A204.1 (cell line): ENCODE data around the gene NSD1.
"Not testable (repeated sequence)": the region's sequence is repeated elsewhere in the genome, so short reads cannot be mapped to it uniquely, and the experiment has no call there.

Experiments
- FAIRE-seq: peaks from 2 replicates; lab custom pipeline; 2012; peaks lifted over from hg19 to GRCh38; lab: Jason Lieb, UNC

NSD1 gene

DNA sequence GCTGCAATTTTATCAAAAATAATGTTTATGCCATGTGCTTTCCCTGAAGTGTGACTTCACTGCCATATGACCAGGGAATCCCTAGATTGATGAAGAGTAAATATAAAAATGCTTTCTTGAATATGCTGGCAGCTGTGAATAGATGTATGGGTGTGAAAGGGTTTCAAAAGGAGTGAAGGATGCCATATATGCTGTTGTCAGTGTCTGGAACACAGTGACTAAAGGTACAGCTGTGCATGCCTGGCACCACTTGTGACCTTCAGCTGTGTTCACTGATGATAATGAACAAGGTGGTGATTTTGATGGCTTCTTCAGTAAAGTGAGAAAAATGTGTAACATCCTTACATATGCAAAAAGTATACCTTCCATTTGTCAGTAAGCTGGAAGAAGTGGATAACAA, 100.2 kb downstream of the NSD1 start:
- FAIRE-seq: no peak

DNA sequence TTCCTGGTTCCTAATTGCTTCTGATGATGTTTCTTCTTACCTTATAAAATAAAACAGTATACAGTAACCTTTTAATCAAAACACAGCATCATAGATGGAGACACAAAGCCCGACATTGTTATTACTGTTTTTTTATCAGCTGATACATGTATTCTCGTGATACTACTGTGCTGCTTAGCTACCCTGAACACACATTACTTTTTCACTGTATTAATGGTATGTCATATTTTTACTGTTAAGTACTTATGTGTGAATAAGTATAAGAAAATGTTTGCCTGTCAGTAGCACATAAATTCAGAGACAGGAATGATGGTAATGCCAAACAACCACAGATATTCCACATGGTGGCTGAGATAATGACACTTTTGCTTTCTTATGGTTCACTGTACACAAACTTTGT, 101.3 kb downstream of the NSD1 start:
- FAIRE-seq: no peak

DNA sequence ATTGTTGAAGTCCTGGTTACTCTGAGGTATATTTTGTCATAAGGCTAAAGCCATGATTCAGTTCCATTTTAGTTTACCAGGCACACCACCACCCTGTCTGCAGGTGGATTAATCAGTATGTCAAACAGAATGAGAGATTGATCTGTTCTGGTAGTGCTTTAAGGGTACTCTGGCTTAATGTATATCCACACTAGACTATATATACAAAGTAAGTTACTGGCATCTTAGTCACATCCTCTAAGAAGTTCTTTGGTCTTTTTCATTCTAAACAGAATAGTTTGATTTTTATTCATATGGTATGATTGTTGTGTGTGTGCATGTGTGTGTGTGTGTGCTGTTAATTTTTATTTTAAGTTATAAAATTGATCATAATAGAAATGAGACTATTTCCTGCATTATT, 108.2 kb downstream of the NSD1 start:
- no peak for FAIRE-seq

DNA sequence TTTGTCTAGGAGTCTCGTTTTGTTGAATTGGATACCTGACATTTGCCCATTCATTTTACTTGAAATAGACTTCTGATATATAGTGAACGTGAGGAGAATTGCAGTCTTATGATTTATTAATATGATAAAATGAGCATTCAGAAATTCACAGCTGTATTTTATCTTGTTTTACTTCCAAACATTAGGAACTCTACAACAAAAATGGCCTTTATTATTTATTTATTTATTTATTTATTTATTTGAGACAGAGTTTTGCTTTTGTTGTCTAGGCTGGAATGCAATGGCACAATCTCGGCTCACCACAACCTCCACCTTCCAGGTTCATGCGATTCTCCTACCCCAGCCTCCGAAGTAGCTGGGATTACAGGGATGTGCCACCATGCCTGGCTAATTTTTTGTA, 108.7 kb downstream of the NSD1 start:
- no peak for FAIRE-seq

DNA sequence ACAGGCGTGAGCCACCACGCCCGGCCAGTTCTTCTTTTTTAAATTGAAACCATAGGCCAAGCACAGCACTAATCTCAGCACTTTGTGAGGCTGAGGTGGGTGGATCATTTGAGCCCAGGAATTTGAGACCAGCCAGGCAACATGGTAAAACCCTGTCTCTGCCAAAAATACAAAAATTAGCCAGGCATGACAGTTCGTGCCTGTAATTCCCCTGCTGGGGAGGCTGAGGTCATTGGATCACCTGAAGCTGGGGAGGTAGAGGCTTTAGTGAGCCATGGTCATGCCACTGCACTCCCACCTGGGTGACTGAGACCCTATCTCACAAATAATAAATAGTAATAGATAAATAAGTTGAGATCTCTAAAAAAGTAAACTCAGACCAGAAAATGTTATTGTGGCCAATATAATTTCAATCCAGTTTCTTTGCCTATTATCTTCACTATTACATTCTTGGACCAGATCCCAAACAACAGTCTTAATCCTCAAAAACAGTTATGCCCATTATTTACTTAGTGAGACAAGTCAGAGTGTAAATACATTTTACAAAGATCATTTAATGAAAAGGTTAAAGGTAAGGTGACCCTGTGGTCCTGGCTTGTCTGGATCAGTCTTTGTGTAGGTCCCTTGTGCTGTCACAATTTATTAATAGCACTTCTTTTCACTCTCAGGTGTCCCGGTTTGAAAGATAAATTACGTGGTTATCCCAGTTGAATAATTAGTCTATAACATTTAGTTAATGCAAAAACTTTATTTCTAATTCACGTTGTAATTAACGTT, 116.4 kb downstream of the NSD1 start:
- FAIRE-seq: no peak

DNA sequence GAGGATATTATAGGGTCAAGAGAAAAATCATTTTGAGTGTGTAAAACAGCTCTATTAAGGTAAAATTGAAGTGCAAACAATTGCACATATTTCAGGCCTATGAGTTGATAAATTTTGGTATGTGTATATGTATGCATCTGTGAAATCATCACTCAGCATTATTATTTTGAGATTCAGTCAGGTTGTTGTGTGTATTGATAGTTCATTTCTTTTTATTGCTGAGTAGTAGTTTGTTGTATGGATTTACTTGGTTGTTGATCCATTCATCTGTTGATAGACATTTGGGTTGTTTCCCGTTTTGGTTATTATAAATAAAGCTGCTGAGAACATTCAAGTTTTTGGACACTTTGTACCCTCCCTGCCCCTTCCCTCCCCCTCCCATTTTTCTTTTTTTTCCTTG, 119.7 kb downstream of the NSD1 start:
- no peak for FAIRE-seq

DNA sequence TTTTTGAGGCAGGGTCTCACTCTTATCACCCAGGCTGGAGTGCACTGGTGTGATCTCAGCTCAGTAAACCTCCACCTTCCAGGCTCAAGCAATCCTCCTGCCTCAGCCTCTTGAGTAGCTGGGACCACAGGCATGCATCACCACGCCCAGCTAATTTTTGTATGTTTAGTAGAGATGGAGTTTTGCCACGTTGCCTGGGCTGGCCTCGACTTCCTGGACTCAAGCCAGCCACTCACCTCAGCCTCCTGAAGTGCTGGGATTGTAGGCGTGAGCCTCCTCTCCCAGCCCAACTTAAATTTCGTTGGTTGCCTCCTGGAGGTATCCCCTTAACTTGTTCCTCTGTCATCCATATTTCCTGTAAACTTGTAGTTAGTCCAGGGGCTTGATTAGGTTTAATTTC, 122.7 kb downstream of the NSD1 start:
- FAIRE-seq: no peak

DNA sequence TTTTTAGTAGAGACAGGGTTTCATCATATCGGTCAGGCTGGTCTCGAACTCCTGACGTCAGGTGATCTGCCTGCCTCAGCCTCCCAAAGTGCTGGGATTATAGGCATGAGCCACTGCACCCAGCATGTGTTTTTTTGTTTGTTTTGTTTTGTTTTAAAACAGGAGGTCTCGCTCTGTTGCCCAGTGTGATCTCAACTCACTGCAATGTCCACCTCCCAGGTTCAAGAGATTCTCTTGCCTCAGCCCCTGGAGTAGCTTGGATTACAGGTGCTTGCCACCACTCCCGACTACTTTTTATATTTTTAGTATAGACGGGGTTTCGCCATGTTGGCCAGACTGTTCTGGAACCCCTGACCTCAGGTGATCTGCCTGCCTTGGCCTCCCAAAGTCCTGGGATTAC, 125.1 kb downstream of the NSD1 start:
- FAIRE-seq: not testable (repeated sequence)

DNA sequence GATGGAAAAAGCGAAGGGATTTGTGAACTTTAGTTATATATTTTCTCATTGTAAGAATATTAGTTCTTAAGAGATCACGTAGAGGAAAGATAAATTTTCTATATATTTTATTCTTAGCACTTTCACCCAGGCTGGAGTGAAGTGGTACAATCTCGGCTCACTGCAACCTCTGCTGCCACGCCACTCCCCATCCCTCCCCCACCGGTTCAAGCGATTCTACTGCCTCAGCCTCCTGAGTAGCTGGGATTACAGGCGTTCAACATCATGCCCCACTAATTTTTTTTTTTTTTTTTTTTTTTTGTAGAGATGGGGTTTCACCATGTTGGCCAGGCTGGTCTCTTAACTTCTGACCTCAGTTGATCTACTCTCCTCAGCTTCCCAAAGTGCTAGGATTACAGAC, 127.4 kb downstream of the NSD1 start:
- no peak for FAIRE-seq

DNA sequence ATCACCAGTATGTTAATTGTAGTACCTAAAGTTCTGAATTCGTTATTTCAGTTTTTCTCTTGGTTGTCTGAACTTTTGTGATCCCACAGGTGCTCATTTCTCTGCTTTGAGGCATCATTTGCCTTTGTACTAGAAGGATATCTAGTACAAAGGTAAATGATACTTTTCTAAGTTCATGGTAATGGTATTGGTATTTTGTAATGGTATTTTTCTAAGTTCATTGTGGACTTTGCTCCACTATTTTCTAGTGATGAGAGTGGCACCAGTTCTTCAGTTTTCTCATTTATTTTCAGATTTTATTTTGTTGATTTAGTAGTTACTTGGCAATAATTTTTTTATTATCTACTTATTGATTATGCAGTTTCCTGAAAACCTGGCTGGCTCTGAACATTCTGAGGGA, 127.9 kb downstream of the NSD1 start:
- no peak for FAIRE-seq

DNA sequence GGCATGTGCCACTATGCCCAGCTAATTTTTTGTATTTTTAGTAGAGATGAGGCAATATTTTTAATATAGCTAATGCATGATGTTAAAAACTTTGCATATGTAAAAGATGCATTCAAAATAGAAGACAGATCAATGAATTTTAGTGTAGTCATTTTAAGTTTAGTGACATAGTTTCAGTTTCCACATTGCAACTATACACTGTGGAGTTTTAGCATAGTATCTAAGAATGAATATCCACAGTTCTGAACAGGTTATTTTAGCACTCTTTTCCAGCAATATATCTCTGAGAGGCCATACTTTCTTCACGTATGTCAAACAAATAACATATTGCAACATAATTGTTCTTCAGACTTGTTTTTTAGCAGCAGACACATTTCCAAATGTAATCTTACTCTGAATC, 130.6 kb downstream of the NSD1 start:
- FAIRE-seq: no peak

DNA sequence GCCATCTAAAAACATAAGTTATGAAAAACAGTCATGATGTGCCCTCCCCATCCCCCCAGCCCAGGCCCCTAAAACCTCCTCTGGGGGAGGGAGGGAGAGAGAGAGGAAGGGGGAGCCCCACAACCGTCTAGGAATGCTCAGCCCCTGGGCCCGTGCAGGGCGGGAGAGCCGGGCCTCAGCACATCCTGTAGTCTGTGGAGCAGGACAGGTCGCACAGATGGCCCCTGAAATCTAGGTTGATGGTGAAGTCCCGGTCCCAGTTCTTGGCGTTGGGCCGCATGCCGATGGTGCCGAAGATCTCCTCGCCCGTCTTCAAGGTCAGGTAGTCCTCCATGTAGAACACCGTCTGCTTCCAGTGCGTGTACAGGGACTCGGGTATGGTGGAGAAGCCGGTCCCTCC, 131.8 kb downstream of the NSD1 start:
- no peak for FAIRE-seq

DNA sequence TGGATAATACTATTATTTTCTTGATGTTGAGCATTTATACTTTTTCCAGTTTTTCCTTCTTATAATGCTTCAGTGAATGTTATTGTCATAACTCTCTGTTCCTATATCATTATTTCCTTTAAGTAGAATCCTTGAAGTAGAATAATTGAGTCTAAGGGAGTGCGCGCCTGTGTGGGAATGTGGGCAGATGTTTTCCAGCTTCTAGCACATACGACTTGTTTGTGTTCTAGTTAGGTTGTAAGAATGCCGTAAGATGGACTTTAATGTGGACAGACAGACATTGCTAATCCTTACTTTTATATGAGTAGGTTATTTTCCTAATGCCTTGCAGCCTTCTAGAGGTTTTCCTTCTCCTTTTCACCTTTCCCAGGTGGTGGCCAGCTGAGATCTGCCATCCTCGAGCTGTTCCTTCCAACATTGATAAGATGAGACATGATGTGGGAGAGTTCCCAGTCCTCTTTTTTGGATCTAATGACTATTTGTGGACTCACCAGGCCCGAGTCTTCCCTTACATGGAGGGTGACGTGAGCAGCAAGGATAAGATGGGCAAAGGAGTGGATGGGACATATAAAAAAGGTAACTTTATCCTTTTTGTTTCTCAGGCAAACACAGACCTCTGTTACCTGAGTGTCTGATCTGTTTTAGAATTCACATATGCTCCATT, 135.8 kb downstream of the NSD1 start:
- no peak for FAIRE-seq

DNA sequence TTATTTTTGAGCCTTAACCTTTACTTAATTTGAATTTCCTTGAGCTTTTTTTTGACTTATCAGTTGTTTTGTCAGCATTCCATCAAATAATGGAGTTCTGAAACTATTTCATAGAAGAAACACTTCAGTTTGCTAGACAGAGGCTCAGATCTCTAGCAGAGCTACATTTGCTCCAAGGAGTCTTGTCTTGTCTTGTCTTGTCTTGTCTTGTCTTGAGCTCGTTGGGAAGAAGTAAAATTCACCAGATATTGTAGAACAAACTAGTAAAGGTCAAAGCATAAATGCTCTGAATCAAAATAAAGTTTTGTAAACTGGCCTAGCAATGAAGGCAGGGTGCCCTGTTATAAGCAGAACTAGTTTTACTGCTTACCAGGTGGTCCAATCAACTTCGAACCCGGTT, 136.4 kb downstream of the NSD1 start:
- no peak for FAIRE-seq

DNA sequence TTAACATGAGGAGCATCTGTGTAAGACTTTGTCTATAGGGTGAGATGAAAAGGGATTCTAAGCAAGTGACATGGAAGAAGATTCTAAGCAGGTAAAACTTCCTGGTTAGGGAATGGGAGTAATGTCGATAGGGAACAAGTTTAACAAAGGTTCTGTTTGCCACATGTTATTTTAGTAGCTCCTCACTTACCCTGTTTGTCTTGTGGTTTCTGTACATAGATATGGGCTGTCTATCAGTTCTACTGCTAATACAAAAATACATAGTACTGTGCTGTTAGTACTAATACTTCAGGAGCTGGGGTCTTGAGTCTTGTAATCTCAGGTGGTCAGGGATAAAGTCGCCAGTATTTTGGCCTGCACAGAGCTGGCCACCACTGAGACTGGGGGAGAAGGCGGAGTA, 137.1 kb downstream of the NSD1 start:
- FAIRE-seq: no peak

DNA sequence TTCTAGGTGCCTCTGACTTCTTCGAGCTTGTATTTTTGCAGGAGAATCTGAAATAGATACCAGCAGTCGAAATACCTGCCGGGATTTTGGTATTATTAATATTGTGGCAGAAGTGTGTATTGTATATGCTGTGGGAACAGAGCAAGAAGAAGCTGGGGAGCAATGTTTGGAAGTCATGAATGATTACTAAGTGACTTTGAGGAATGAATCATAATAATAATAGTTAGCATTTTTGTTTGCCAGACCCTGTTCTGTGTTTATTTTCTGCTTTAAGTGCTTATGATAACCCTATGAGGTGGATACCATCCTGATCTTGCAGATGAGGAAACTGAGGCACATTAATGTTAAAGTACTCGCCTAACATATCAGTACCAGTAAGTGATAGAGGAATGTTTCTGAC, 137.5 kb downstream of the NSD1 start:
- FAIRE-seq: no peak

DNA sequence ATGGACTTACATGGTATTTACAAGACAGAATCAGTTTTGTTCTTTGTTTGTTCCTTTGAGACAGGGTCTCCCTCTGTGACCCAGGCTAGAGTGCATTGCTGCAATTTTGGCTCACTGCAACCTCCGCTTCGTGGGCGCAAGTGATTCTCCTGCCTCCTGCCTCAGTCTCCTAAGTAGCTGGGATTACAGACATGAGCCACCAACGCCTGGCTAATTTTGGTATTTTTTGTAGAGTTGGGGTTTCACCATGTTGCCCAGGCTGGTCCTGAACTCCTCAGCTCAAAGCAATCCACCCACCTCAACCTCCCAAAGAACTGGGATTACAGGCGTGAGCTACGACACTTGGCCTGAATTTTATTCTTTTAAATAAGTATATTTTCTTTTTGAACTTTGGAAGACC, 142.3 kb downstream of the NSD1 start:
- no peak for FAIRE-seq

DNA sequence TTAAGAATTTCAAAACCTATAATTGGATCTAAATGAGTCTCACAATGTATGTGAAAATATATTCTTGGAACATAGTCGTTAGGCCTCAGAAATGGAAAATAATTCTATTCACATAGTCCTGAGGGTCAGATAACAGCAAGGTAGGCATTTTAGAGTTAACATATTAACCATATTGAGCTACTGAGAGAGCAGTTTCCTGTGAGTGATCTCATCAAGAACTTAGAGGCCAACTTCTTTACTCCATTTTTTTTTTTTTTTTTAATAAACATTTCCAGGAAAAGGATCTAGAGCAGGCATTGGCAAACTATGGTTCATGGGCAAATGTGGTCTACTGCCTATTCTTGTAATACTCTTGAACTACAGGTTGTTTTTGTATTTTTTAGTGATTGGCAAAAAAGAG, 143.3 kb downstream of the NSD1 start:
- FAIRE-seq: no peak

DNA sequence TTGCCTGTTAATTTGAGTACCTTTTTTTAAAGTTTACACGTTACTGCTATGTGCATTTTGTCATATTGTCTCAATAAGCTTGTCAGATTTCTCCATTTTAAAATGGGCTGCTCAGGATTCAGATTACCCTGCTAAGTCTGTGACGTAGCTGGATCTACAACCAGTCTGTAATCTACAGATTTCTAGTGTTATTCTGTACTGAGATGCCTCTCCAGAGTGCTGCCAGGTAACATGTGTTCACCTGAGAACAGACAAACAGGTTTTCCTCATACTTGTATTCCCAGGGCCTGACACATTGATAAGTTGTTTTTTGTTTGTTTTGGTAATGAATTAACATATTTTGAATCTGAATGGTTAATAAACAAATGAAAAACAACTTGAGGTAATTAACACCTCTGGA, 154.6 kb downstream of the NSD1 start:
- no peak for FAIRE-seq

DNA sequence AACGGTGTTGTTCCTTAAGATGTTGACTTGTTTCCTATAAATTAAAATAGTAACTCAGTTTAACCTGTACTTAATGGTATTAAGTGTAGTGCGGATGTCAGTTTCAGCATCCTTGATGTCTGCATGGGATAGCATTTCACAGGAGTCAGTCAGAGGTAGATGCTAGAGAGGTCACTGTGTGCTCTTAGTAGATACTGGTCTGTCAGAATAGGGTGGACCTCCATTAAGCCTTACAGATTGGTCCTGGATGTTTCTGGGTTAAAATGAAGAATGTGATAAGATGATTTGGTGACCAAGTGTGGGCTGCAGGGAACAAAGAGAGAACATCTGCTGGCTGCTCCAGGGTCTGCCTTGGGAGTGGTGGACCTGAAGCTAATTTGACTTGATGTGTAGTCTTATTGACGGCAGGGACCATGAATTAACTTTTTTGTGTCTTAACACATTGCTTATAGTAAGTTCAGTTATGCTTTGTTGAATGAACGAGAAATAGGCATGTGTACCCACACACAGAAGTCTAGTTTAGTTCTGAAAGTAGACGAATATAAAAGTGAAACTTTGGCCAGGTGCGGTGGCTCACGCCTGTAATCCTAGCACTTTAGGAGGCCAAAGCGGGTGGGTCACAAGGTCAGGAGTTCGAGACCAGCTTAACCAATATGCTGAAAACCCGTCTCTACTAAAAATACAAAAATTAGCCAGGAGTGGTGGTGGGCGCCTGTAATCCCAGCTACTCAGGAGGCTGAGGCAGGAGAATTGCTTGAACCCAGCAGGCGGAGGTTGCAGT, 157.4 kb downstream of the NSD1 start:
- no peak for FAIRE-seq

DNA sequence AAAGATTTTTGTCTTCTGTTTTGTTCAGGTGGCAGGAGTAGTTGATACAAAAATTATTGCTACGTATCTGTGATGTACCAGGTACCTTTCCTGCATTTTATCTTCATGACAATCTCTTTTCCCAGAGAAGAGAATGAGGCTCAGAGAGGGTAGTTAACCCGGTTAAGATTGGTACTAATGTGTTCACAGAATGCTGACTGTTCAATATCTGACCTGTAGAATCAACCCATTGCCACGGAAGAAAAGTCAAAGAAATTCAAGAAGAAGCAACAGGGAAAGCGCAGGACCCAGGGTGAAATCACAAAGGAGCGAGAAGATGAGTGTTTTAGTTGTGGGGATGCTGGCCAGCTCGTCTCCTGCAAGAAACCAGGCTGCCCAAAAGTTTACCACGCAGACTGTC, 158.2 kb downstream of the NSD1 start:
- no peak for FAIRE-seq

DNA sequence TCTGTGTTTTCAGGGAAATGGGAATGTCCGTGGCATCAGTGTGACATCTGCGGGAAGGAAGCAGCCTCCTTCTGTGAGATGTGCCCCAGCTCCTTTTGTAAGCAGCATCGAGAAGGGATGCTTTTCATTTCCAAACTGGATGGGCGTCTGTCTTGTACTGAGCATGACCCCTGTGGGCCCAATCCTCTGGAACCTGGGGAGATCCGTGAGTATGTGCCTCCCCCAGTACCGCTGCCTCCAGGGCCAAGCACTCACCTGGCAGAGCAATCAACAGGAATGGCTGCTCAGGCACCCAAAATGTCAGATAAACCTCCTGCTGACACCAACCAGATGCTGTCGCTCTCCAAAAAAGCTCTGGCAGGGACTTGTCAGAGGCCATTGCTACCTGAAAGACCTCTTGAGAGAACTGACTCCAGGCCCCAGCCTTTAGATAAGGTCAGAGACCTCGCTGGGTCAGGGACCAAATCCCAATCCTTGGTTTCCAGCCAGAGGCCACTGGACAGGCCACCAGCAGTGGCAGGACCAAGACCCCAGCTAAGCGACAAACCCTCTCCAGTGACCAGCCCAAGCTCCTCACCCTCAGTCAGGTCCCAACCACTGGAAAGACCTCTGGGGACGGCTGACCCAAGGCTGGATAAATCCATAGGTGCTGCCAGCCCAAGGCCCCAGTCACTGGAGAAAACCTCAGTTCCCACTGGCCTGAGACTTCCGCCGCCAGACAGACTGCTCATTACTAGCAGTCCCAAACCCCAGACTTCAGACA, 160.4 kb downstream of the NSD1 start:
- no peak for FAIRE-seq

DNA sequence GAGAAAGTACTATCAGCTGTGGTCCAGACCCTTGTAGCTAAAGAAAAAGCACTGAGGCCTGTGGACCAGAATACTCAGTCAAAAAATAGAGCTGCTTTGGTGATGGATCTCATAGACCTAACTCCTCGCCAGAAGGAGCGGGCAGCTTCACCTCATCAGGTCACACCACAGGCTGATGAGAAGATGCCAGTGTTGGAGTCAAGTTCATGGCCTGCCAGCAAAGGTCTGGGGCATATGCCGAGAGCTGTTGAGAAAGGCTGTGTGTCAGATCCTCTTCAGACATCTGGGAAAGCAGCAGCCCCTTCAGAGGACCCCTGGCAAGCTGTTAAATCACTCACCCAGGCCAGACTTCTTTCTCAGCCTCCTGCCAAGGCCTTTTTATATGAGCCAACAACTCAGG, 161.1 kb downstream of the NSD1 start:
- FAIRE-seq: no peak
